Naive thymus-derived CD4-positive, alpha-beta T cell (primary cell): ENCODE data around the gene SAMD3. TPM values are rescaled to one million over a fixed set of nuclear protein-coding genes. Genes with fewer than 3 reads are reported as not detected.

Experiments used
- ATAC-seq: fragments of 150-1000 bp; cut with Tn5 transposase; 2 replicates; pipeline ENCODE4 v1.10.0; 2021; ENCODE audit warnings: mild to moderate bottlenecking, moderate library complexity
- CTCF ChIA-PET: fragments of 350-600 bp; sonication (Branson Sonifier 250); formaldehyde crosslinking; loops from one replicate; lab custom pipeline; 2021; ENCODE audit warnings: antibody characterized with exemption; lab: Charles Lee
- POLR2A ChIA-PET: fragments of 350-600 bp; sonication (Branson Sonifier 250); formaldehyde crosslinking; loops from one replicate; lab custom pipeline; 2021; ENCODE audit warnings: antibody characterized with exemption, inconsistent platforms; lab: Charles Lee
- DNase-seq, 9 donors: peaks; one replicate each; pipeline versions ENCODE4 v3.0.0 to v3.0.0-alpha.2; 2020 to 2022; ENCODE audit warnings: mixed read lengths in 1 of 9
- H3K27ac ChIP-seq: one replicate; pipeline ENCODE4 v1.7.0; 2013; ENCODE audit warnings: mild to moderate bottlenecking, low read depth, low read length, moderate library complexity
- H3K27me3 ChIP-seq, 2 donors: one replicate each; pipeline ENCODE4 v1.7.0; 2013; ENCODE audit warnings: low read length in 2 of 2, mild to moderate bottlenecking in 2 of 2, moderate library complexity in 2 of 2; ENCODE audit not compliant: control insufficient read depth in 2 of 2, insufficient read depth in 2 of 2
- H3K36me3 ChIP-seq, 3 experiments: 1 replicate in 2 of 3; 2 replicates in 1 of 3; pipeline ENCODE4 v1.7.0; 2013; ENCODE audit warnings: low read length in 3 of 3, mild to moderate bottlenecking in 3 of 3, moderate library complexity in 1 of 3; ENCODE audit not compliant: insufficient read depth in 3 of 3, control insufficient read depth in 2 of 3
- H3K4me1 ChIP-seq, 2 donors: one replicate each; pipeline ENCODE4 v1.7.0; 2013; ENCODE audit warnings: low read length in 2 of 2, mild to moderate bottlenecking in 2 of 2, moderate library complexity in 1 of 2; ENCODE audit not compliant: control insufficient read depth in 2 of 2, insufficient read depth in 2 of 2
- H3K4me3 ChIP-seq: 2 replicates; pipeline ENCODE4 v1.7.0; 2013; ENCODE audit warnings: mild to moderate bottlenecking, low read length
- H3K9me3 ChIP-seq, 3 experiments: 1 replicate in 2 of 3; 2 replicates in 1 of 3; pipeline ENCODE4 v1.7.0; 2013; ENCODE audit warnings: low read length in 3 of 3; ENCODE audit not compliant: control insufficient read depth in 2 of 3
- H3K27ac Mint-ChIP-seq, 9 donors: one replicate each; pipeline ENCODE4 v1.8.0; 2020 to 2022; ENCODE audit warnings: mixed read lengths in 9 of 9, mild to moderate bottlenecking in 8 of 9, moderate library complexity in 5 of 9, inconsistent platforms in 2 of 9
- H3K27me3 Mint-ChIP-seq, 5 donors: one replicate each; pipeline ENCODE4 v1.8.0; 2021 to 2022; ENCODE audit warnings: mixed read lengths in 5 of 5, mild to moderate bottlenecking in 1 of 5
- H3K36me3 Mint-ChIP-seq, 5 donors: one replicate each; pipeline ENCODE4 v1.8.0; 2020 to 2022; ENCODE audit warnings: mixed read lengths in 5 of 5, mild to moderate bottlenecking in 3 of 5, inconsistent platforms in 1 of 5
- H3K4me1 Mint-ChIP-seq, 7 donors: one replicate each; pipeline ENCODE4 v1.8.0; 2020 to 2022; ENCODE audit warnings: mixed read lengths in 7 of 7, mild to moderate bottlenecking in 3 of 7, inconsistent platforms in 1 of 7
- H3K4me3 Mint-ChIP-seq, 10 donors: one replicate each; pipeline ENCODE4 v1.8.0; 2020 to 2022; ENCODE audit warnings: mild to moderate bottlenecking in 10 of 10, mixed read lengths in 10 of 10, moderate library complexity in 6 of 10, inconsistent platforms in 2 of 10
- H3K9me3 Mint-ChIP-seq, 11 donors: one replicate each; pipeline ENCODE4 v1.8.0; 2020 to 2022; ENCODE audit warnings: mixed read lengths in 11 of 11, mild to moderate bottlenecking in 4 of 11, inconsistent platforms in 1 of 11, moderate library complexity in 1 of 11
- intact Hi-C, 2 donors: fragments of 100-400 bp; cut with micrococcal nuclease; formaldehyde crosslinking; loops; one replicate each; pipeline ENCODE4 v1.15.1; 2023
- polyA plus RNA-seq, 2 donors: library from polyadenylated mRNA; unstranded; fragments of 300-500 nt; fragmentation: Illumina TruSeq; gene quantifications; one replicate each; pipeline ENCODE4 v1.2.3, GENCODE V29; 2021
- total RNA-seq, 6 experiments: library from RNA in 5 of 6; stranded (reverse) in 5 of 6; gene quantifications; 1 replicate in 5 of 6; 2 replicates in 1 of 6; pipeline ENCODE4 v1.2.3 and lab custom pipeline; 2021 to 2026

SAMD3 gene
- total and polyA plus RNA-seq, 7 experiments from 2014 or later, result 23.7 to 67.3 (median 43.4) TPM

- no peak for DNase-seq
- Mint-ChIP-seq H3K27me3 (no peaks in the 10 kb centered on the region), H3K9me3 (peaks cover 0 to 7% (median 0%) of the 10 kb centered on the region in 11 donors), H3K36me3 (peaks cover 0 to 69% (median 14%) of the 10 kb centered on the region in 5 donors), H3K27ac (peak overlapping the region; percentile 0 to 95 (median 63)), H3K4me3 (peak overlapping the region in 8 of 10 donors; percentile 2 to 62 (median 26)), H3K4me1 (peaks cover 53 to 98% (median 92%) of the 10 kb centered on the region in 7 donors)
- Histone ChIP-seq H3K36me3 (peaks cover 0 to 12% (median 0%) of the 10 kb centered on the region in 3 experiments), H3K27me3 (no peaks in the 10 kb centered on the region), H3K4me3 (no peak overlapping the region), H3K27ac (no peak overlapping the region), H3K9me3 (no peaks in the 10 kb centered on the region), H3K4me1 (peaks cover 48 to 49% of the 10 kb centered on the region in 2 donors)
- ATAC-seq, result no peak
- ChIA-PET CTCF (interaction anchor here (0.7 to 1.7 kb wide), 4 partner anchors 11 to 483 kb away, joined by 3 to 5 read pairs (median 3); no protein-coding TSS in a partner anchor), POLR2A (interaction anchor here (0.6 to 3.5 kb wide), 8 partner anchors 10 to 1567 kb away, joined by 3 to 11 read pairs (median 4); partner anchors contain the start of gene SAMD3)
- intact Hi-C loops, result loop anchor here in 1 of 2 donors (2.0 kb wide), 1 partner anchor 26 kb away; no protein-coding TSS in a partner anchor
Observed at GRCh38 chr6:130188207-130188899, 34.4 kb downstream of the SAMD3 start.

GRCh38 chr6:130187335-130188206, 35.2 kb downstream of the SAMD3 start:
- CTCF ChIA-PET, result interaction anchor here (0.6 to 1.7 kb wide), 7 partner anchors 9 to 94 kb away, joined by 3 to 8 read pairs (median 3); no protein-coding TSS in a partner anchor
- no peak for ATAC-seq
- peaks cover 0 to 19% (median 0%) of the 10 kb centered on the region in 3 experiments for H3K36me3 ChIP-seq
- no peaks in the 10 kb centered on the region for H3K27me3 Mint-ChIP-seq
- H3K4me3 Mint-ChIP-seq, result peak overlapping the region in 4 of 10 donors; percentile 20 to 61 (median 45)
- peaks cover 0 to 66% (median 12%) of the 10 kb centered on the region in 5 donors for H3K36me3 Mint-ChIP-seq
- no peak for DNase-seq
- peaks cover 0 to 4% (median 0%) of the 10 kb centered on the region in 11 donors for H3K9me3 Mint-ChIP-seq
- POLR2A ChIA-PET, result interaction anchor here (1.3 to 3.5 kb wide), 4 partner anchors 11 to 36 kb away, joined by 3 to 11 read pairs (median 10); partner anchors contain the start of gene SAMD3
- H3K4me1 ChIP-seq, result peaks cover 52 to 56% of the 10 kb centered on the region in 2 donors
- H3K4me3 ChIP-seq, result no peak overlapping the region
- H3K4me1 Mint-ChIP-seq, result peaks cover 49 to 98% (median 90%) of the 10 kb centered on the region in 7 donors
- no peak overlapping the region for H3K27ac ChIP-seq
- H3K27ac Mint-ChIP-seq, result peak overlapping the region in 8 of 9 donors; percentile 14 to 95 (median 70)
- no peaks in the 10 kb centered on the region for H3K9me3 ChIP-seq
- no peaks in the 10 kb centered on the region for H3K27me3 ChIP-seq
- intact Hi-C loops, result loop anchor here in 1 of 2 donors (2.0 kb wide), 1 partner anchor 27 kb away; no protein-coding TSS in a partner anchor

- intact Hi-C loops, result loop anchor here in 1 of 2 donors (2.0 kb wide), 1 partner anchor 29 kb away; no protein-coding TSS in a partner anchor
- peaks cover 0 to 26% (median 0%) of the 10 kb centered on the region in 3 experiments for H3K36me3 ChIP-seq
- H3K4me3 ChIP-seq, result no peak overlapping the region
- peak overlapping the region in 1 of 10 donors; percentile 15 for H3K4me3 Mint-ChIP-seq
- no peak overlapping the region for H3K27ac ChIP-seq
- peak overlapping the region in 7 of 9 donors; percentile 50 to 86 (median 78) for H3K27ac Mint-ChIP-seq
- POLR2A ChIA-PET, result interaction anchor here (0.7 to 3.5 kb wide), 5 partner anchors 14 to 66 kb away, joined by 3 to 11 read pairs (median 3); partner anchors contain the start of gene SAMD3
- ATAC-seq (no peak), DNase-seq (no peak)
- H3K4me1 Mint-ChIP-seq, result peaks cover 38 to 91% (median 85%) of the 10 kb centered on the region in 7 donors
- H3K4me1 ChIP-seq, result peaks cover 39 to 48% of the 10 kb centered on the region in 2 donors
- H3K9me3 Mint-ChIP-seq, result peaks cover 0 to 2% (median 0%) of the 10 kb centered on the region in 11 donors
- CTCF ChIA-PET, result interaction anchor here (0.9 kb wide), 1 partner anchor 37 kb away, joined by 3 read pairs; the partner anchor contains the start of gene SAMD3
- peaks cover 0 to 63% (median 25%) of the 10 kb centered on the region in 5 donors for H3K36me3 Mint-ChIP-seq
- H3K9me3 ChIP-seq, result no peaks in the 10 kb centered on the region
- no peaks in the 10 kb centered on the region for H3K27me3 Mint-ChIP-seq
- H3K27me3 ChIP-seq, result no peaks in the 10 kb centered on the region
Observed at GRCh38 chr6:130185658-130186057, 37.1 kb downstream of the SAMD3 start.

GRCh38 chr6:130183271-130184222, 39.2 kb downstream of the SAMD3 start:
- Mint-ChIP-seq H3K9me3 (peaks cover 0 to 2% (median 0%) of the 10 kb centered on the region in 11 donors), H3K36me3 (peaks cover 0 to 59% (median 38%) of the 10 kb centered on the region in 5 donors), H3K27ac (peak overlapping the region; percentile 59 to 98 (median 91)), H3K4me3 (peak overlapping the region; percentile 39 to 81 (median 70)), H3K4me1 (peaks cover 27 to 76% (median 65%) of the 10 kb centered on the region in 7 donors), H3K27me3 (no peaks in the 10 kb centered on the region)
- H3K27ac ChIP-seq, result peak overlapping the region; percentile 75
- no peaks in the 10 kb centered on the region for H3K27me3 ChIP-seq
- CTCF ChIA-PET, result interaction anchor here (0.9 to 1.0 kb wide), 2 partner anchors 39 to 51 kb away, joined by 3 to 5 read pairs; partner anchors contain the start of gene SAMD3
- DNase-seq (peak in 7 of 9 donors; percentile 5 to 75 (median 60)), ATAC-seq (peak; percentile 80)
- H3K36me3 ChIP-seq, result peaks cover 0 to 13% (median 2%) of the 10 kb centered on the region in 3 experiments
- POLR2A ChIA-PET, result interaction anchor here (0.5 to 1.3 kb wide), 4 partner anchors 8 to 40 kb away, joined by 3 to 5 read pairs (median 4); no protein-coding TSS in a partner anchor
- H3K4me3 ChIP-seq, result peak overlapping the region; percentile 33
- peaks cover 23 to 32% of the 10 kb centered on the region in 2 donors for H3K4me1 ChIP-seq
- intact Hi-C loops, result loop anchor here (1.0 to 5.0 kb wide), 5 partner anchors 31 to 51 kb away; no protein-coding TSS in a partner anchor
- H3K9me3 ChIP-seq, result no peaks in the 10 kb centered on the region

- ATAC-seq, result no peak
- intact Hi-C loops, result loop anchor here in 1 of 2 donors (5.0 kb wide), 1 partner anchor 50 kb away; no protein-coding TSS in a partner anchor
- peaks cover 22 to 72% (median 62%) of the 10 kb centered on the region in 7 donors for H3K4me1 Mint-ChIP-seq
Observed at GRCh38 chr6:130182466-130182865, 40.3 kb downstream of the SAMD3 start.

More at GRCh38 chr6:130182466-130182865, 40.3 kb downstream of the SAMD3 start:
- DNase-seq, result no peak
- H3K4me1 ChIP-seq, result peaks cover 17 to 24% of the 10 kb centered on the region in 2 donors
- no peaks in the 10 kb centered on the region for H3K9me3 ChIP-seq
- no peaks in the 10 kb centered on the region for H3K27me3 ChIP-seq
- CTCF ChIA-PET, result no interaction called here
- Mint-ChIP-seq H3K27ac (peak overlapping the region in 8 of 9 donors; percentile 5 to 92 (median 88)), H3K9me3 (peaks cover 0 to 2% (median 0%) of the 10 kb centered on the region in 11 donors), H3K27me3 (no peaks in the 10 kb centered on the region), H3K36me3 (peaks cover 0 to 60% (median 44%) of the 10 kb centered on the region in 5 donors), H3K4me3 (peak overlapping the region in 5 of 10 donors; percentile 18 to 81 (median 63))
- peak overlapping the region; percentile 75 for H3K27ac ChIP-seq
- H3K36me3 ChIP-seq, result peaks cover 0 to 13% (median 6%) of the 10 kb centered on the region in 3 experiments
- no peak overlapping the region for H3K4me3 ChIP-seq
- POLR2A ChIA-PET, result interaction anchor here (0.7 kb wide), 1 partner anchor 22 kb away, joined by 4 read pairs; no protein-coding TSS in a partner anchor
